ENCODE measurements around the gene RABL2A. TPM values are rescaled to one million over a fixed set of nuclear protein-coding genes. Genes with fewer than 3 reads are reported as not detected.
"Not testable (repeated sequence)": the region's sequence is repeated elsewhere in the genome, so short reads cannot be mapped to it uniquely, and the experiment has no call there.

Gene RABL2A
- polyA plus RNA-seq, 1 donor (not counting 4 experiments of a cell fraction or from before 2014, with no cell fraction given), result 6.7 TPM

- H3K9me3 ChIP-seq (ENCODE audit: control insufficient read depth, low read depth, low read length); H3K27me3 ChIP-seq (ENCODE audit: control insufficient read depth, extremely low read depth, insufficient read depth, low read length); H3K9ac ChIP-seq (ENCODE audit: control insufficient read depth, extremely low read depth, insufficient read depth, low read length); H4K20me1 ChIP-seq (ENCODE audit: control insufficient read depth, extremely low read depth, insufficient read depth, low read length); H3K36me3 ChIP-seq (ENCODE audit: control insufficient read depth in 2 of 2, extremely low read depth in 1 of 2, insufficient read depth in 2 of 2, low read length in 2 of 2); H3K79me2 ChIP-seq (ENCODE audit: control insufficient read depth, insufficient read depth, low read length); H3K9me1 ChIP-seq (ENCODE audit: control insufficient read depth, extremely low read depth, insufficient read depth, low read length); H2AFZ ChIP-seq (ENCODE audit: control insufficient read depth, low read length); FAIRE-seq; H3K27ac ChIP-seq (ENCODE audit: control insufficient read depth, insufficient read depth, low read length); dilution Hi-C loops (cut with MboI; ENCODE audit: extremely low pct_ligation_motif_present, low sequenced_read_pairs); DNase-seq (ENCODE audit: low read depth, low spot score); H3K4me2 ChIP-seq (ENCODE audit: control insufficient read depth, extremely low read depth, insufficient read depth, low read depth, low read length); H3K4me1 ChIP-seq (ENCODE audit: control insufficient read depth, extremely low read depth, insufficient read depth, low read length); H3K4me3 ChIP-seq (ENCODE audit: control insufficient read depth in 2 of 3, extremely low read depth in 1 of 3, insufficient read depth in 2 of 3, low read depth in 1 of 3, low read length in 3 of 3): not testable (repeated sequence)
These were observed 11.0 kb downstream of the RABL2A start for GRCh38 chr2:113638084-113638483.

DNA sequence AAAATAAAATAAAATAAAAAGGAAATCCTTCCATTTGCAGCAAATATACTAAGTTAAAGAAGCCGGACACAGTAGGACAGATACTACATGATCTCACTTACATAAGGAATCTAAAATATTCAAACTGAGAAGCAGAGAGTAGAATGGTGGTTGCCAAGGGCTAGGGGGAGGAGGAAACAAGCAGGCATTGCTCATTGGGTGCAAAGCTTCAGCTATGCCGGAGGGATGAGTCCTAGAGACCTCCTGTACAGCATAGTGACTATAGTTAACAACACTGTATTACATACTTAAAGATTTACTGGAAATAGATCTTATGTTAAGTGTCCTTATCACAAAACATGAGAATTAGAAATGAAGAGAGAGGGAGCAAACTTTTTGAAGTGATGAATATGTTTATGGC lies 19.2 kb downstream of the RABL2A start:
- H3K4me1 ChIP-seq (ENCODE audit: control insufficient read depth, extremely low read depth, insufficient read depth, low read length); H3K9ac ChIP-seq (ENCODE audit: control insufficient read depth, extremely low read depth, insufficient read depth, low read length); H3K36me3 ChIP-seq (ENCODE audit: control insufficient read depth in 2 of 2, extremely low read depth in 1 of 2, insufficient read depth in 2 of 2, low read length in 2 of 2); H2AFZ ChIP-seq (ENCODE audit: control insufficient read depth, low read length); H3K9me3 ChIP-seq (ENCODE audit: control insufficient read depth, low read depth, low read length); H3K27me3 ChIP-seq (ENCODE audit: control insufficient read depth, extremely low read depth, insufficient read depth, low read length); DNase-seq (ENCODE audit: low read depth, low spot score); H3K9me1 ChIP-seq (ENCODE audit: control insufficient read depth, extremely low read depth, insufficient read depth, low read length); H3K4me2 ChIP-seq (ENCODE audit: control insufficient read depth, extremely low read depth, insufficient read depth, low read depth, low read length); H3K27ac ChIP-seq (ENCODE audit: control insufficient read depth, insufficient read depth, low read length); FAIRE-seq; H3K79me2 ChIP-seq (ENCODE audit: control insufficient read depth, insufficient read depth, low read length); H3K4me3 ChIP-seq (ENCODE audit: control insufficient read depth in 2 of 3, extremely low read depth in 1 of 3, insufficient read depth in 2 of 3, low read depth in 1 of 3, low read length in 3 of 3); H4K20me1 ChIP-seq (ENCODE audit: control insufficient read depth, extremely low read depth, insufficient read depth, low read length); dilution Hi-C loops (cut with MboI; ENCODE audit: extremely low pct_ligation_motif_present, low sequenced_read_pairs): not testable (repeated sequence)

DNA sequence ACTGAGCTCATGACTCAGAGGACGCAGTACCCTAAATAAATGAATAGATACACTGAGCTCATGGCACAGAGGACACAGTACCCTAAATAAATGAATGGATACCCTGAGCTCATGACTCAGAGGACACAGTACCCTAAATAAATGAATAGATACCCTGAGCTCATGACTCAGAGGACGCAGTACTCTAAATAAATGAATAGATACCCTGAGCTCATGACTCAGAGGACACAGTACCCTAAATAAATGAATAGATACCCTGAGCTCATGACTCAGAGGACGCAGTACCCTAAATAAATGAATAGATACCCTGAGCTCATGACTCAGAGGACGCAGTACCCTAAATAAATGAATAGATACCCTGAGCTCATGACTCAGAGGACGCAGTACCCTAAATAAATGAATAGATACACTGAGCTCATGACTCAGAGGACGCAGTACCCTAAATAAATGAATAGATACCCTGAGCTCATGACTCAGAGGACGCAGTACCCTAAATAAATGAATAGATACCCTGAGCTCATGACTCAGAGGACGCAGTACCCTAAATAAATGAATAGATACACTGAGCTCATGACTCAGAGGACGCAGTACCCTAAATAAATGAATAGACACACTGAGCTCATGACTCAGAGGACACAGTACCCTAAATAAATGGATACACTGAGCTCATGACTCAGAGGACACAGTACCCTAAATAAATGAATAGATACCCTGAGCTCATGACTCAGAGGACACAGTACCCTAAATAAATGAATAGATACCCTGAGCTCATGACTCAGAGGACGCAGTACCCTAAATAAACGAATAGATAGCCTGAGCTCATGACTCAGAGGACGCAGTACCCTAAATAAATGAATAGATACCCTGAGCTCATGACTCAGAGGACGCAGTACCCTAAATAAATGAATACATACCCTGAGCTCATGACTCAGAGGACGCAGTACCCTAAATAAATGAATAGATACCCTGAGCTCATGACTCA lies 24.1 kb downstream of the RABL2A start:
- FAIRE-seq, result not testable (repeated sequence)

DNA sequence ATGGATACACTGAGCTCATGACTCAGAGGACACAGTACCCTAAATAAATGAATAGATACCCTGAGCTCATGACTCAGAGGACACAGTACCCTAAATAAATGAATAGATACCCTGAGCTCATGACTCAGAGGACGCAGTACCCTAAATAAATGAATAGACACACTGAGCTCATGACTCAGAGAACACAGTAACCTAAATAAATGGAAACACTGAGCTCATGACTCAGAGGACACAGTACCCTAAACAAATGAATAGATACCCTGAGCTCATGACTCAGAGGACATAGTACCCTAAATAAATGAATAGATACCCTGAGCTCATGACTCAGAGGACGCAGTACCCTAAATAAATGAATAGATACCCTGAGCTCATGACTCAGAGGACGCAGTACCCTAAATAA lies 25.5 kb downstream of the RABL2A start:
- dilution Hi-C loops (cut with MboI; ENCODE audit: extremely low pct_ligation_motif_present, low sequenced_read_pairs); H3K4me1 ChIP-seq (ENCODE audit: control insufficient read depth, extremely low read depth, insufficient read depth, low read length); DNase-seq (ENCODE audit: low read depth, low spot score); H2AFZ ChIP-seq (ENCODE audit: control insufficient read depth, low read length); H3K36me3 ChIP-seq (ENCODE audit: control insufficient read depth in 2 of 2, extremely low read depth in 1 of 2, insufficient read depth in 2 of 2, low read length in 2 of 2); H3K27me3 ChIP-seq (ENCODE audit: control insufficient read depth, extremely low read depth, insufficient read depth, low read length); FAIRE-seq; H4K20me1 ChIP-seq (ENCODE audit: control insufficient read depth, extremely low read depth, insufficient read depth, low read length); H3K9me1 ChIP-seq (ENCODE audit: control insufficient read depth, extremely low read depth, insufficient read depth, low read length); H3K9ac ChIP-seq (ENCODE audit: control insufficient read depth, extremely low read depth, insufficient read depth, low read length); H3K79me2 ChIP-seq (ENCODE audit: control insufficient read depth, insufficient read depth, low read length); H3K4me3 ChIP-seq (ENCODE audit: control insufficient read depth in 2 of 3, extremely low read depth in 1 of 3, insufficient read depth in 2 of 3, low read depth in 1 of 3, low read length in 3 of 3); H3K9me3 ChIP-seq (ENCODE audit: control insufficient read depth, low read depth, low read length); H3K27ac ChIP-seq (ENCODE audit: control insufficient read depth, insufficient read depth, low read length); H3K4me2 ChIP-seq (ENCODE audit: control insufficient read depth, extremely low read depth, insufficient read depth, low read depth, low read length): not testable (repeated sequence)

More for the DNA sequence above, 24.1 kb downstream of the RABL2A start:
- H3K27me3 ChIP-seq (ENCODE audit: control insufficient read depth, extremely low read depth, insufficient read depth, low read length); H3K4me2 ChIP-seq (ENCODE audit: control insufficient read depth, extremely low read depth, insufficient read depth, low read depth, low read length); H3K9me1 ChIP-seq (ENCODE audit: control insufficient read depth, extremely low read depth, insufficient read depth, low read length); H4K20me1 ChIP-seq (ENCODE audit: control insufficient read depth, extremely low read depth, insufficient read depth, low read length); H3K4me3 ChIP-seq (ENCODE audit: control insufficient read depth in 2 of 3, extremely low read depth in 1 of 3, insufficient read depth in 2 of 3, low read depth in 1 of 3, low read length in 3 of 3); H3K79me2 ChIP-seq (ENCODE audit: control insufficient read depth, insufficient read depth, low read length); DNase-seq (ENCODE audit: low read depth, low spot score); H3K27ac ChIP-seq (ENCODE audit: control insufficient read depth, insufficient read depth, low read length); H3K36me3 ChIP-seq (ENCODE audit: control insufficient read depth in 2 of 2, extremely low read depth in 1 of 2, insufficient read depth in 2 of 2, low read length in 2 of 2); dilution Hi-C loops (cut with MboI; ENCODE audit: extremely low pct_ligation_motif_present, low sequenced_read_pairs); H3K9me3 ChIP-seq (ENCODE audit: control insufficient read depth, low read depth, low read length); H2AFZ ChIP-seq (ENCODE audit: control insufficient read depth, low read length); H3K9ac ChIP-seq (ENCODE audit: control insufficient read depth, extremely low read depth, insufficient read depth, low read length); H3K4me1 ChIP-seq (ENCODE audit: control insufficient read depth, extremely low read depth, insufficient read depth, low read length): not testable (repeated sequence)

GRCh38 chr2:113656031-113656624 lies 29.1 kb downstream of the RABL2A start:
- H3K9me3 ChIP-seq (ENCODE audit: control insufficient read depth, low read depth, low read length); H4K20me1 ChIP-seq (ENCODE audit: control insufficient read depth, extremely low read depth, insufficient read depth, low read length); H3K79me2 ChIP-seq (ENCODE audit: control insufficient read depth, insufficient read depth, low read length); DNase-seq (ENCODE audit: low read depth, low spot score); H3K4me3 ChIP-seq (ENCODE audit: control insufficient read depth in 2 of 3, extremely low read depth in 1 of 3, insufficient read depth in 2 of 3, low read depth in 1 of 3, low read length in 3 of 3); H3K27me3 ChIP-seq (ENCODE audit: control insufficient read depth, extremely low read depth, insufficient read depth, low read length); FAIRE-seq; H3K9me1 ChIP-seq (ENCODE audit: control insufficient read depth, extremely low read depth, insufficient read depth, low read length); H2AFZ ChIP-seq (ENCODE audit: control insufficient read depth, low read length); H3K4me1 ChIP-seq (ENCODE audit: control insufficient read depth, extremely low read depth, insufficient read depth, low read length); H3K9ac ChIP-seq (ENCODE audit: control insufficient read depth, extremely low read depth, insufficient read depth, low read length); dilution Hi-C loops (cut with MboI; ENCODE audit: extremely low pct_ligation_motif_present, low sequenced_read_pairs); H3K36me3 ChIP-seq (ENCODE audit: control insufficient read depth in 2 of 2, extremely low read depth in 1 of 2, insufficient read depth in 2 of 2, low read length in 2 of 2); H3K27ac ChIP-seq (ENCODE audit: control insufficient read depth, insufficient read depth, low read length); H3K4me2 ChIP-seq (ENCODE audit: control insufficient read depth, extremely low read depth, insufficient read depth, low read depth, low read length): not testable (repeated sequence)
